Stimulated activated naive CD4-positive, alpha-beta T cell treated with Interleukin-2 at 50 U/mL for 16 hours (primary cell): ENCODE measurements around the gene HABP2.

Experiments
- DNase-seq: peaks from one replicate; lab custom pipeline; 2025; lab: John Stamatoyannopoulos, UW

Gene HABP2

DNA sequence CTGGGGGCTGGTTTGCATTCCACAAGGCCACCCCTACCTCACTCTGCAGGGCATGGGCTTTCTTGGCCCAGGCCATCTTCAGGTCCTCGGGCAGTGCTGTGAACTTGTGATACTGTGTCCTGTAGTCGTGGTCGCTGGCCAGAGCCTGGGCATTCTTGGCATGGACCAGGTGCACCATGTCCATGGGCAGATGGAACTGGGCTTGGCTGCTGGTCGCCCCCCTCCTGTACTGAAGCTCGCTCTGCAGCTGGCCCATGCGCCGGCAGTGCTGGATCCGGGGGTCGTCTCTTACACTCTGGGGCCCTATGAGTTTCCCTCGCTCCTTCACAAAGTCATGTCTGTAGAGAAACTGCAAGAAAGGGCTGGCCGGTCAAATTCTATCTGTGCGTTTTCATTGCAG is 51.7 kb downstream of the HABP2 start:
- no peak for DNase-seq

DNA sequence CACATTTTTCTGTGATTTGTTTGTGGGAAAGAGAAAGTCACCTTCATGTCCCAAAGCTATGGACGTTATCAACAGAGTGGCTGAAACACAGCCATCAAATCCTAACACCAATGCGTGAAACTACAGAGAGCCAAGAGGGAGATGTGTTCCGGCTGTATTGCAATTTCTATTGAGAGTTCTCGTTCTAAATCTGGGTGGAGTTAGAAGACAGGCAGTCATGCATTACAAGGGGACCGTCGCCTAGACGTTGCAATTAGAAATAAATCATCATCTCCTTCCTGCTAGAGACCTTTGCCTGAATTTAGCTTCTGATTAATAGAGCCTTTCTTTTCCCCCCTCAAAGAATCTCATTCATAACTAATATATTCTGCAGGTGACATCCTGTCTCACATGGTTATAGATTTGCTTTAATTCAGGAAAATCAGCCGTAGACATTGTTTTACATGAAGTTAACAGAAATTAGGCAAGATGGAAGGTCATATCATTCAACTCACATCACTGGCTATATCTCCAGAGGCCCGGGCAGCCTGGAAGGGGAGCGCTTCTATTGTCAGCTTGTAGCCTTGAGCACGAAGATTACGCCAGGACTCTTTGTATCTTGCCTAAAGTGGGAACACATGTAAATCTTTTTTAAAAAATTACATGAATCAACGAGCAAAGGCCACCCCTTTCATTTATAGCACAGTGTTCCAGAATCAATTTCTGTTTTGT is 52.6 kb downstream of the HABP2 start:
- no peak for DNase-seq

DNA sequence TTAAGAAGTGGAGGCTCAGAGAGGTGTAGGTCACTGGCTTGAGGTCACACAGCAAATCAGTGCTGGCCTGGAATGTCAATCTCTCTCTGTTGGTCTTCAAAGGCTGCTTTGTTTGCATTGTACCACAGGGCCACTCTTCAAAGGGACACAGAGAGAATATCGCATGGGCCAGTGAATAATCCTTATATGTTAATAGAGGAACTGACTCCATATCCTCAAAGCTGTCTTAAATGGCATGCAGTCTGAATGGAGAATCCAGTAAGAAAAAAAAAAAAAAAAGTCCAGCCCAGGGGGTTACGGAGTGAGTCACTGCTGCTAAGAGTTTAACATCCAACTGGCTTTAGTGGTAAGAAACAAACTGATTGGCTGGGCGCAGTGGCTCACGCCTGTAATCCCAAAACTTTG is 56.9 kb downstream of the HABP2 start:
- no peak for DNase-seq

DNA sequence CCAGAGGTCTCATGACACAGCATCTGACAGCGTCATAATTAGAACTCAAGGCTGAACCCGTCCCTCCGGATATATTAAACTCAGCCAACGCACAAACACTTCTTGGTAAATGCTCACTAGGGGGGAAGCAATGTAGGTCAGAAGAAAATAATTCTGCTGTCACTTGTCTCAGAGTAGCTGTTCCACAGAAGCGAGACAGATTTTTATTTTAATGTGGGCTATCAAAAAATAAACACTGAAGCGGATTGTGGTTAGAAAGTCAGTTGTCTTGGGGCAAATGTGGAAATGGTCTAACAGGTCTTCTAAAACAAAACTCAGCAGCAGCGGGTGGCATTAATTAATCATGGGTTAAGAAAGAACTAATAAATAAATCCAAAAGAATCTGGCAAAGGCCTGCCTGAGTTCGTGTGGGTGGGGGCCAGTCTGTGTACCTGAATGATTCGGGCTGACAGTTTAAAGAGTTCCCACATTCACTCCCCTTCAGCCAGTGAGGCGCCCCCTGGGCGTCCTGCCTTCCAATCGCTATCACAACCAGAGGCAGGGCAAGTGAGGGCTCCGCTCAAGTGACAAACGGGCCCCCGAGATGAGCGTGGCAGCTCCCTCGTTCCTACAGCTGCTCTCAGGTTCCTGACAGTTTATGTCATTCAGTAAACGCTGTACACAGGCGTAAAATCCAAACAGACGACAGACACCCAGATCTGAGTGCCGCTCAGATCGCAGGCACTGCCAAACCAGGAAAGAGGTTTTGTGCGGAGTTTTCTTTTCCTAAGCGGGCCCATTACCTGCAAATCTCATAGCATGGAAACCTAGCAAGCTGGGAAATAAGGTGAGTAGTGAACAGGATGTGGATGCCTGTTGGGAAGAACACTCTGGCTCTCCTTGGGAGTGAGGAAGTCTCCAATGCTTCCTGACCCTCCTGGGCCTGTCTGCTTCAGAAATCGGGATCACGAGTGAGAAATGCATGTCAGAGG is 58.1 kb downstream of the HABP2 start:
- DNase-seq: no peak

DNA sequence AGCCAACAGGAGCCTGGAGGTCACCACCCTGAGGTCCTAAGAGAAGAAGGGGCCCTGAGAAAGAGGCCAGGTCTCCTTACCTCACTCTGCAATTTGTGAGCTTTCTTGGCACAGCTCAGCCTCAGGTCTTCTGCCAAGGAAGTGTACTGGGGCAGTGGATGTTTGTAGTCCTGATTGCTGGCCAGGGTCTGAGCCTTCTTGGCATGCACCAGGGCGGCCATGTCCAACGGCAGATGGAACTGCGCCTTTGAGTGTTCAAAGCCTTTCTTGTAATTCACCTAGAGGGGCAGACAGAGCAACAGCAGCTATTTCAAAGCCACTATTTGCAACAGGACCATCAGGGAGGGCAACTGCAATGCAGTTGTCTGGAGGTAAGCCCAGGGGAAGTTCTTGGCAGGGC is 59.3 kb downstream of the HABP2 start:
- no peak for DNase-seq

DNA sequence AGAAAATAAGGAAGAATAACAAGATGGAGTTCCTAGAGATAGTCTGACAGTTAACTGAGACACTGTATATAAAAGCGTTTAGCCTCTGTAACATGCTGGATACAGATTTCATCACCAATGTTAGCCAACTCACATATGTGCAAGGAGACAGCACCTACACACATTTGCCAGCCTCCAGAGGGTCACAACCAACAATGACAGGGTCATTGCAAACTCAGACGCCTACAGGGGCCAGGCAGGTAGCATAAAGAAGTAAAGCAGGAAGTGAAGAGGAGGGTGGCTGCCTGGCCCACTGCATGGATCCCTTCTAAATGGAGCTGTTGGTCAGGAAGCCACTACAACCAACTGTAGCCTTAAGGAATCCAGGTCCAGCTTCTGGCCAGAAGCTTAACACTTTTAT is 60.6 kb downstream of the HABP2 start:
- DNase-seq: no peak

DNA sequence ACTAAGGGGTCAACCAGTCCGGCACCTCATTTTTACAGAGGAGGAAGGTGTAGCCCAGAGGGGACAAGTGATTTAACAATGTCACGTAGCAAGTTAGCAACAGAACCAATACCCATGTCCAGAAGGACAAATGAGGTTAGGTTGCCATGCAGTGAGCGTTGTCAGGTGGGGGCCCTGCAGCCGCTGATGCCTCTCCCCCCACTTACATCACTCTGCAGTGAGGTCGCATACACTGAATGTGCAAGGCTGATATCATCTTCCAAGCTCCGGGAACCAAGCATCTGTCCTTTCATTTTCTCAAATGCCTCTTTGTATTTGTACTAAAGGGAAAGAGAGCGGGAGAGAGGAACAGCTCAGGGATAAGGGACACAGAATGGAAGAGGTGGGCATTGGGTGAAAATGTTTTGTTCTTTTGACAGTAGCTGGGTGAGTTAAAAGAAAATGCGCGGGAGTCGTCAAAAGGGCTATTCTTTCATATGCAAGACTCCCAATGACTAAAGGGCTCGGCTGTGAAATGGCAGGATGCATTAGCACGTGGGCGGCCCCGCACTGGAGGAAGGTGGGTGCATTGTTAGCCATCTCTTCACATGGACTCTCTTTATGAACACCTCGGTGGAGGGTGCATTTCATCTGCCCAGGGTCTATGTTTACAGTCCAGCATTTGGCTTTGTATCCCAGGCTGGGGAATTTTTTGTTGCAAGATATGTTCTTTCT is 61.3 kb downstream of the HABP2 start:
- no peak for DNase-seq

DNA sequence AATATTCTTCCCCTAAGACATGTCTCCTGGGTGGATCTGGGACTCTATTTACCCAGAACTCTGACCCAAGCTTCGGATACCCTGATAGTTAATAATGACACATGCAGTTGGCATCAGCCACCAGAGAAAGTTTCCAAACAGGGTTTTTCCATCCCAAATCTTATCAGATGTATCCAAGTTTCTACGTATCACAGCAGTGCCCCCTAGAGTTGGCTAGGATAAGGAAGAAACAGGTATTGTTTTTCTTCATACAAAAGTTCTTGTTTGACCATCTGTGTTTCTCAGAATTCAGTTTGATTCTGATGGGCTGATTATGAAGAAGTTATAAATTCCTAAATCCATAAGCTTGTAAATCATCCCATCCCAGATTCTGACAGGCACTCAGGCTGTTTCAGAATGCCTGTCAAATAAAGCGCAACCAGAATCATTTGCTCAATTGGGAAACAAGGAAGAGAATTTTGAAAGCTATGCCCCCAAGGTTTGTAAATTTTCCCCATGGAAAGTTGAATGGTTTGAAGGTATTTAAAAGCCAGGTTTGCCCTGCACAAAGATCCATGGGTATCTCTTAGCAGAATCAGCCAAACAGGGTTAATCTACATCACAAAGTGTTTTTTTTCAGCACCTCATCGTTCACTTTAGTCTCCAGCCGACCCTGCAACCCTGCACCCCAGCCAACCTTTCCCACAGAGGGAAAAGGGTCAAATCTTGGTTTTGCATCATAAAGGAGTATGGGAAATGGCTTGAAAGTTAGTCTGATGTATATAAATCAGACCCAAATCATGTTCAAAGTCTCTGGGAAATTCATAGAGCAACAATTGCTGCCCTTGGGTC is 63.6 kb downstream of the HABP2 start:
- DNase-seq: no peak

DNA sequence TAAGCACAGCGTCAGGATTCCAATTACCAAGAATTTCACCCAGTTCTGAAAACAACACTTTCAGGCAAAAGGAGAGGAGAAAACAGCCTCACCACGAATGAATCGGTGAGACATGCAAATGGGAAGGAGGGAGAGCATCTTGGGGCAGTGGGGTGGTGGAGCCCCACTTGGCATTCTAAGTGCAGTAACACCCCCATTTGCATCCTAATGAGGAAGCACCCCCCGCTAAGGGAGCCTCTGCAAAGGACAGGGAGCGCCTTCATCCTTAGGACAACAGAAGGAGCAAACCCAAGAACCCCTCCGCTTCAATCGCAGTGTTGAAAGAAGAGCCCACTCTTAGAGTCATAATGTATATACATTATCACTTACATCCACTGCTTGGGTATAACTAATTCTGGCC is 64.2 kb downstream of the HABP2 start:
- DNase-seq: no peak

DNA sequence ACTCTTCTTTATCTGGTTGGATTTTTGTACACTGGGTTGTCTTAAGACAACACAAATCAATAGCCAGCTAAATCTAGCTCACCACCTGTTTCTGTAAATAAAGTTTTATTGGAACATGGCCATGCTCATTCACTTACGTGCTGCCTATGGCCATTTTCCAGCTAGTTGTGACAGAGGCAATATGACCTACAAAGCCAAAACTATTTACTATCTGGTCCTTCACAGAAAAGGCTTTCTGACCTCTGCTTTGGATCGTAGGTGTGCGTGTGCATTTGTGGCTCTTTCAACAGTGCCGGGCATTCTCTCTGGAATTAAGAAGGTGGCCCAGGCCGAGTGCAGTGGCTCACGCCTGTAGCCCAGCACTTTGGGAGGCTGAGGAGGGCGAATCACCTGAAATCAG is 65.5 kb downstream of the HABP2 start:
- DNase-seq: no peak

DNA sequence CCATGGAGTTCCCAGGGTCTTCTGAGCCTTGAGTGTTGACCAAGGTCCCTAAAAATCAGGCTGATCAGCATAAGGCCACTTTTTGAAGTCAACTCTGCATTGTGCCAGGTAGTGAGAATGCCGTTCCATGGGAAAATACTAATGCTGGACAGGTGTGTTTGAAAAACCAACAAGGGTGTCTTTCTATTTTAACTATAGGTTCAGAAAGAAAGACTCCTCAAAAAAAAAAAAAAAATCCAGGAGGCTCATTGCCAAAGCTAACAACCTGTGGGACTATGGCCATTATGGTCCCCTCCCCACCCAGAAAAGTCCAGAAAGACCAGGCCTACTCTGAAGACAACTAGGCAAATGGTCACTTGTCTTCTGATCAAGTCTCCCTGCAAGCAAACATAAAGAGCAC is 66.5 kb downstream of the HABP2 start:
- no peak for DNase-seq

DNA sequence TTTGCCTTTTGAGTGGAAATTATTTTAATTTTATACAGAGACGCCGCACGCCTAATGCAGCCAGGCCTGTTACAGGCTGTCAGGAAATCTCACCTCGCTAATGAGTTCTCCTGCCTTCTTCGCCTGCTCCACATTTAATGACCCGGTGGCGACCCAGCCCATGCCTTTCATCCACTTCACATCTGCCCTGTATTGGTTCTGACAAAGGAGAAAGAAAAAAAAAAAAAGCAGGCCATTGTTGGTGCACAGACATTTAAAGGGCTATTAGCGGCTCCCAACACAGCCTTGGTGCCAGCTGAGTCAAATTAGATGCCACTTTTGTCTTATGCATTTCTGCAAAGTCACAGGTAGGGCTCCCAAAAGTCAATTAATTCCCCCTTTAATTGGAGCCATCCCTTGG is 67.7 kb downstream of the HABP2 start:
- no peak for DNase-seq

DNA sequence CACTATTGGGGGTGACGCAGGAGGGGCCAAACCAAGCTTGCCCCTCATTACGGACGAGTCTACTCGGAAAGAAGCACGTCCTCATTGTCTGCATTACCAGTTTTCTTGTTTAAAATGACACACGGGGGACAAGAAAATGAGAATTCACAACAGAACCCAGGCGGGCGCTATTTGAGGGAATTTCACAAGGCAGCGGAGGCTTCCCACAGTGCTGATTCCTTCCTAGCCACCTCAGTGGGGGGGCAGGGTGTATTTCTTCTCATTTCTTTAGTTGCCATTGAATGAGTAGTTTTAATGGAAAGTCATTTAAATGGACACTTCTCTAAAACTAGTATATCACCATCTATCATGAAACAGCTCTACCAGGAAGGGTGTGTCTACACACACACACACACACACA is 68.1 kb downstream of the HABP2 start:
- no peak for DNase-seq

DNA sequence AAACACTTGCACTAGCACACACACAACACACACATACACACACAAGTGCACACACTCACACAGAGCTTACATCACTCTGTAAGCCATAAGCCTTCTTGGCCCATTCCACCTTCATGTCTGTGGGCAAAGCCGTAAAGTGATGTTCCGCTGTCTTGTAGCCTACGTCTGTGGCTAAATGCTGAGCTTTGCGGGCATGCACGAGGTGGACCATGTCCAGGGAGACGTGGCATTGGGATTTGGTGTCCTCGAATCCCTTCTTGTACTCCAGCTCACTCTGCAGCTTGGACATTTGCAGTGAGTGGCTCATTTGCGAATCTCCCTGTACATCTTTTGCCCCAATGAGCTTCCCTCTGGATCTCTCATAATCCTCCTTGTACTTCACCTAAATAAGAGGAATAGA is 68.9 kb downstream of the HABP2 start:
- DNase-seq: no peak

DNA sequence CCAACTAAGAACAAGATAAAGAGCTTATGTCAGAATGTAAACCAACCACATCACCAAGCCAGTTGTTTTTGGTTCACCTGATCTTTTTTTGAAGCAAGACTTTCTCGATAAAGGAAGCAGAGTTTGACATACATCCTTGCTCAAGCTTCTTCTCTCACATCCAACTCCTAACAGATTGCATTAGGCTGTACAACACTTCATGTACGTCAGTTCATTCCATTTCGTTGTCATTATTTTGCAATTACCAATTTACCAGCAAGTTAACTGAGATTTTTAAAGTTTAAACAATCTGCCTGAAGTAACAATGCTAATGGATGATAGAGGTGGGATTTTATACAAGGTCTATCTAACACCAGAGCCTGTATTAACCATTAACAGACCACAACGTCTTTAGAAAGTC is 70.0 kb downstream of the HABP2 start:
- DNase-seq: no peak

DNA sequence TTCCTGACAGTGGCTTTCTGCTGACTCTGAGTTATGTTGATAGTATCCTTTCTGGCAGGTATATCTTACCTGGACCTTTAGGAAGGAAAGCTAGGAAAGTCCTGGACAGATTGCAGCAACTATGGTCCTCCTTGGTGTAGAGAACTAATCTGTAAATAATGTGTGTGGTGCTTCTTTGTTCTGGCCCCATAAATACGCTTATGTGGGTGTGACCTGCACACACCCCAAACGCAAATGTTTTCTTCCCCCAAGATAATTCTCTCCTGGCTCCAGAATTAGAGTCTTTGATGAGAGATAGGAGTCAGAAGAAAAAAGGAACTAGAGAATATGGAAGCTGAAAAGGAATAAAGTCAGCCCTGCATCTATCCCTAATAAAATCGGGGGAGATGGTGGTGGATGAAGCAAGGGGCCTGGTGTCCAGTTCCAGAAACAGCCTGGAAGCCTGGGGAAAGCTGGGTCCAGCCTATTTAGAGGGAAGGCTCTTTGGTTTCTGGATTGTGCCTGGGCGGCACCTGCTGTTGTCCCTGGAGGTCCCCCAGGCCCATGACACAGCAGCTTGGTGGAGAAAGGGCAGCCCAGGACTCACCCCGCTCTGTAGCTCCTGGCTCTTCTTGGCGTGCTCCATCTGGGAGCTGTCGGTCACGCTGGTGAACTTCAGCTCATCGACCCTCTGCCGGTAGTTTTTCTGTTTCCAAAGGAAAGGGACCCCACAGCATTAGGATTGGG is 72.8 kb downstream of the HABP2 start:
- DNase-seq: no peak

DNA sequence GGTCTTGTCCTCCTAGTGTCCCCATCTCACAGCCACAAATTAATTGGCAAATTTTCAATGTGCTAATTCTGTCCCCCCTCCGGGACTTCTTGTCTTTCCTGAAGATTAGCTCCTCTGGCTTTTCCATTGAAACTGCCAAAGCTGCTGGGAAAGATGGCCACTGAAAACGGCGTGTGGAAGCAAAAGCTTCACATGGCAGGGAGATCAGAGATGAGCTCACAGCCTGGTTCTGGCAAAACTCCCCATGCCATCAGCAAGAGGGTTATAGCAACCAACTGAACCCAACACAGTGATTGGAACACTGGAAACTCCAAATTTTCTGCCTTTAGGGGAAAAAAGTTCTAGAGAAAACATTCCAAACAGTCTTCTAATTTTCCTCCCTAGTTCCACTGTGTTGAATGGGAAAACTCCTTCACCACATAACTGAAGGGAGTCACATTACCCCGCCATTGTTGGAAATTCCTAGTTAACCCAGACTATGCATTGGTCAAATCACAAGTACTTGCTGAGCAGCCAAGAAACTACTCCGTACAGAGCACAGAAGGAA is 74.0 kb downstream of the HABP2 start:
- no peak for DNase-seq

DNA sequence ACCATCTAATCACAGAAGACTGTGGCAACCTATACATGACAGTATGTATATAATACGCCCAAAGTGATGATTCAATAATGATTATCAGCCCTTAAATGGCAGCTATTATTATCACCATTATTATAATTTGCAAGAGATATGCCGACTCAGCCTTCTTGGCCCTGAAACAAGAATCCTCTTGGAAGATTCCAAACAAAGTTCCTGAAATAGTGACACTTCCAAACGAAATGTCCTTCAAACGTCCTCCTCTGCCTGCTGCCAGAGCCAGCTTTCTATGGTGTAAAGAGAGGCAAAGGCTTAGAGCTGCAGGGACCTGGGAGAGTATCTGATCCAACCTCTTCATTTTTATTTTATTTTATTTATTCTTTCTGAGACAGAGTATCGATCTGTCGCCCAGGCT is 75.0 kb downstream of the HABP2 start:
- DNase-seq: no peak

DNA sequence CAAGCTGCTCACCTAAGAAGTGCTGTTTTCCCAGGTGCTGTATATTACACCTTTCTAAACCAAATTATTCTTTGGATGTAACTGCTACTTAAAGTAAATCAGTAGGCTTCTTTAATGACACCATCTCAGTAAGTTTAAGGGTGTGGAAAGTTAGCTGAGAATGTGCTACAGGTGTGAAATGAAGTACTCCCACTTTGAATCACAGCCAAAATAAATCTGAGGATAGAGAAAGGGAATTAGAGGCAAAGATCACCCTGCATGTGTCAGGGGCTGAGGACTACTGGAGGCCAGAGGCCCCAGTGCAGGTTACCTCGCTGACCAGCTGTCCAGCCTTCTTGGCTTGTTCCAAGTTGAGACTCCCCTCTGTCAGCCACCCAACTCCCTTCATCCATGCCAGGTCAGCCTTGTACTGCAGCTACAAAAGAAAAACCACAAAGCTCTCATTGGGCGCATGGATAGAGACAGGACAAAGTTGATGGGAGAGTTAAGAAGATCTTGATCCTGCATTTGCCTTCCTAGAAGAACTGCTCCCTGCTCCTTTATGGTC is 75.8 kb downstream of the HABP2 start:
- DNase-seq: no peak

DNA sequence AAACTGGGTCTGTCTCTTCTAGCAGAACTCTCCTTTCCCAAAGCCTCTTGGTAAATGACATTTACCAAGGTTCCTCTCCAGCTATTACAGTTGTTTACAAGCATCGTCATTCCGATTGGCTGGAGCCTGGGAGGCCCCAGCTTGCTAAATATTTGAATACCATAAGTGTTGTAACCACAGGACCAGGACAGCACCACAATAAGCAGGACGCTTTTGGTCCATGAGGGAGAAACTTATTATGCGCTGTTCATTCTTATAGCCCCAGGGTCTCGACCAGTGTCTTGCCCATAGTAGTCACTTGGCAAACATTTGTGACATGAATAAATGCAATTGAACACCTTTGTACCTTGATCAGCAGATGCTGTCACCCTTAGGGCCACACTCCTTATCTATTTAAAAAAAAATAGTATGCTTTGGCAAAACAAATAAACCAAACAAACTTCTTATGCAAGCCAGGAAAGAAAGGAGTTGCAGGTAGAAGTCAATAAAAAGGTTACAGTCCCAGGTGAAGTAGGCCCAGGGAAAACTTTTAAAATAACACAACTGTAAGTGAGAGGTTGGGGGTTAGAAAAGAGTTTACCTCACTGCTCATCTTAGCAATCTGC is 78.2 kb downstream of the HABP2 start:
- DNase-seq: no peak
